ENCODE results near the gene TSPAN32. TPM values are rescaled to one million over a fixed set of nuclear protein-coding genes. Genes with fewer than 3 reads are reported as not detected.
"Not testable (repeated sequence)": the region's sequence is repeated elsewhere in the genome, so short reads cannot be mapped to it uniquely, and the experiment has no call there.

TSPAN32 gene
- total RNA-seq, 2 donors from 2014 or later = 8.1 to 14.8 TPM

DNA sequence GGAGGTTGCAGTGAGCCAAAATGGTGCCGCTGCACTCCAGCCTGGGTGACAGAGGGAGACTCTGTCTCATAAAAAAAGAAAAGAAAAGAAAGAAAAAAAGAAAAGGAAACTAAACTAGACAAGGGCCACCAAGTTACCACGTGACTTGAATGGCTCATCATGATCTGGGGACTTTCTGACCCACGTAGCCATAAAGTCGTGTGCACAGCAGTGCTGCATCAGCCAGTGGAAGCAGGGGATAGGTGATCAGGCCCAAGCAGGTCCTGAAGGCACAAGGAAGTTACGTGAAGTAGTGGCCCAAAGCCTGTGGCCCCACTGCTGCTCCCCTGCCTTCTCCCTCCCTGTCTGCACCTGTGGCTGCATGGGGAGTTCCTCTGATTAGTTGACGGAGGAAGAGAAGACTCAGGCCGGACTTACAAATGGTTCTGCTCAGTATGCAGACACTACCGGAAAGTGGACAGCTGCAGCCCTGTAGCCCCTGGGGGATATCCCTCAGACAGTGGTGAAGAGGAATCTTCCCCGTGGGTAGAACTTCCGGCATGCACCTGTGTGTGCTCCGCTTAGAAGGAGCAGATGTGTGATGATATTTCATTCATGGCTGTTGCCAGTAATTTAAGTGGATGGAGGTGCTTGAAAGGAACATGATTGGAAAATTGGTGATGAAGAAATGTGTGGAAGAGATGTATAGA is 57.1 kb downstream of the TSPAN32 start:
- H3K36me3 Mint-ChIP-seq (ENCODE audit: low read depth) = no peaks in the 10 kb centered on the region
- no peak overlapping the region for H3K4me3 Mint-ChIP-seq
- ATAC-seq (replicated peaks) = no peak
- H3K27me3 Mint-ChIP-seq = no peaks in the 10 kb centered on the region
- H3K9me3 Mint-ChIP-seq = no peaks in the 10 kb centered on the region
- no peak overlapping the region for H3K27ac Mint-ChIP-seq
- peaks cover 7% of the 10 kb centered on the region for H3K4me1 Mint-ChIP-seq

DNA sequence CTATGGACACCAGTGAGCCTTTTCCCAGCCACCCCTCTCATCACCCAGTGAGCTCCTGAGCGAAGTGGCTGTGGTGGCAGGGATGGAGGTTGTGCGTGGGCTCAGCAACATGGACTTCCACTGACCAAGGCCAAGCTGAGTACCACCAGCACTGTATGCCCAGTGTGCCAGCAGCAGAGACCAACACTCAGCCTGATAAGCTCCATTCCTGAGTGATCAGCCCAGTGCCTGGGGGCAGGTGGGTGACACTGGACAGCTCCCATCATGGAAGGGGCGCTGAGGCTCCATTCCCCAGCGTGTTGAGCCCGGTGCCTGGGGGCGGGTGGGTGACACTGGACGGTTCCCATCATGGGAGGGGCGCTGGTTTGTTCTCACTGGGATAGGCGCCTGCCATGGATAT is 57.7 kb downstream of the TSPAN32 start:
- H3K4me3 Mint-ChIP-seq = no peak overlapping the region
- no peaks in the 10 kb centered on the region for H3K36me3 Mint-ChIP-seq (ENCODE audit: low read depth)
- H3K27ac Mint-ChIP-seq = no peak overlapping the region
- H3K4me1 Mint-ChIP-seq = peaks cover 7% of the 10 kb centered on the region
- no peaks in the 10 kb centered on the region for H3K27me3 Mint-ChIP-seq
- no peak for ATAC-seq (replicated peaks)
- H3K9me3 Mint-ChIP-seq = no peaks in the 10 kb centered on the region

DNA sequence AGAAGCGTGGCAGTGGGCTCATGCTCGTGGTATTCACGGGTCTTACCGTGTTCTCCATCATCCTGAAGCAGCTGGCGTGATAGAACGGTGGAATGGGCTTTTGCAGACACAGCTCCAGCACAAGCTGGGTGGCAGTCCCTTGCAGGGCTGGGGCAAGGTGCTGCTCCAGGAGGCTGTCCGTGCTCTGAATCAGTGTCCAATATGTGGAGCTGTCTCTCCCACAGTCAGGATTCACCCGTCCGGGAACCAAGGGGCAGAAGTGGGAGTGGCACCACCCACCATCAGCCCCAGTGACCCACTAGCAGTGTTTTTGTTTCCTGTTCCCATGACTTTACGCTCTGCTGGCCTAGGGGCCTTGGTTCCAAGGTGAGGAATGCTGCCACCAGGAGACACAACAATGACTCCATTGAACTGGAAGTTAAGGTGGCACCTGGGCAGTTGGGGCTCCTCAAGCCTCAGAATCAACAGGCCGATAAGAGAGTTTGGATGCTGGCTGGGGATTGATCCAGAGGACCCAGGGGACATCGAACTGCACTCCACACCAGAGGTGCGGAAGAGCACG is 58.3 kb downstream of the TSPAN32 start:
- no peak overlapping the region for H3K4me3 Mint-ChIP-seq
- no peak for ATAC-seq (replicated peaks)
- no peaks in the 10 kb centered on the region for H3K36me3 Mint-ChIP-seq (ENCODE audit: low read depth)
- H3K27ac Mint-ChIP-seq = no peak overlapping the region
- H3K4me1 Mint-ChIP-seq = peaks cover 7% of the 10 kb centered on the region
- no peaks in the 10 kb centered on the region for H3K9me3 Mint-ChIP-seq
- H3K27me3 Mint-ChIP-seq = no peaks in the 10 kb centered on the region

DNA sequence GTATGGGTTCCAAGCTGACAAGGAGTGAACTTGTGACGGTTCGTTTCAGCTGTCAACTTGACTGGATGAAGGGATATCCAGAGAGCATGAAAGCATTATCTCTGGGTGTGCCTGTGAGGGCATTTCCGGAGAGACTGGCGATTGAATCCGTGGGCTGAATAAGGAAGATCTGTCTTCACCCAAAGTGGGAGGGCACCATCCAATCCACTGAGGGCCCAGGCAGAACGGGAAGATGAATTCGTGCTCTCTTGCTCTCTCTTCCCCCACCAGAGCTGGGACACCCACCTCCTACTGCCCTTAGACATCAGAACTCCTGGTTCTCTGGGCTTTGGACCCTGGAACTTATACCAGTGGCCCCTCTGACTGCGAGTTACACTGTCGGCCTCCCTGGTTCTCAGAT is 59.8 kb downstream of the TSPAN32 start:
- ATAC-seq (replicated peaks) = no peak
- Mint-ChIP-seq H3K4me3 (no peak overlapping the region), H3K27ac (peak overlapping the region; percentile 39), H3K27me3 (no peaks in the 10 kb centered on the region), H3K4me1 (peaks cover 7% of the 10 kb centered on the region), H3K9me3 (no peaks in the 10 kb centered on the region), H3K36me3 (ENCODE audit: low read depth) (no peaks in the 10 kb centered on the region)

DNA sequence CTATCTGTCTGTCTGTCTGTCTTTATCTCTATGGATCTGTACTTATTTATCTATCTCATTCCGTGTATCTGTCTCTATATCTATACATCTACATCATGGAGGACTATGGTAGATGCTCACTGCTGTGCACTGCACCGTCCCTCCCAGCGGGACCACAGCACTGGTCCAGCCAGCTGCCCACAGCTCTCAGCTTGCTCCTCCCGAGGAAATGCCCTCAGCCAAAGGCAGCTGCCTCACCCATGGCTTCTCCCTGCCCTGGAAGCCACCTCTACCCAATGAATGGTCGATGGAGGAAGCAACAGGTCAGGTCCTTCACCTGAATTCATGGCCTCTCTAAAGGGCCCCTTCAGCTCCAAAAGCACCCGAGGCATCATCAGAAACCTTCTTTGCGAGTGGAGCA is 60.6 kb downstream of the TSPAN32 start:
- Mint-ChIP-seq H3K9me3 (no peaks in the 10 kb centered on the region), H3K36me3 (ENCODE audit: low read depth) (no peaks in the 10 kb centered on the region), H3K27ac (peak overlapping the region; percentile 39), H3K4me1 (peaks cover 7% of the 10 kb centered on the region), H3K27me3 (no peaks in the 10 kb centered on the region), H3K4me3 (no peak overlapping the region)
- ATAC-seq (replicated peaks) = no peak

DNA sequence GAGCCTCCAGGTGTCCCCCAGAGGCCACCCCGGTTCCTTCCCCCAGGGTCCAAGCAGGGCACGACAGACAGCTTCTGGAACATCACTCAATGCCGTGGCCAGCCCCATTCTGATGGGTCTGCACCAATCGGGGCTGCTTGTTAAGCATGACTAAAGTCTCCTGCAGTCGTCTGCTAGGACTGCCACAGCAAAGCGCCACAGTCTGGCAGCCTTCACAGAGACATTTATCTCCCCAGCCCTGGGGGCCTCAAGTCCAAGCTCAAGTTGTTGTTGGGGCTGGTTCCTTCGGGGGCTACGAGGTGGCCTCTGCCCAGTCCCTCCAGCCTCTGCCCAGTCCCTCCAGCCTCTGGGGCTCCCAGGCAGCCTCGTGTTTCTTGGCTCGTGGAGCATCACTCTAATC is 61.3 kb downstream of the TSPAN32 start:
- peaks cover 7% of the 10 kb centered on the region for H3K4me1 Mint-ChIP-seq
- ATAC-seq (replicated peaks) = no peak
- H3K36me3 Mint-ChIP-seq (ENCODE audit: low read depth) = no peaks in the 10 kb centered on the region
- H3K4me3 Mint-ChIP-seq = no peak overlapping the region
- no peak overlapping the region for H3K27ac Mint-ChIP-seq
- no peaks in the 10 kb centered on the region for H3K27me3 Mint-ChIP-seq
- no peaks in the 10 kb centered on the region for H3K9me3 Mint-ChIP-seq

DNA sequence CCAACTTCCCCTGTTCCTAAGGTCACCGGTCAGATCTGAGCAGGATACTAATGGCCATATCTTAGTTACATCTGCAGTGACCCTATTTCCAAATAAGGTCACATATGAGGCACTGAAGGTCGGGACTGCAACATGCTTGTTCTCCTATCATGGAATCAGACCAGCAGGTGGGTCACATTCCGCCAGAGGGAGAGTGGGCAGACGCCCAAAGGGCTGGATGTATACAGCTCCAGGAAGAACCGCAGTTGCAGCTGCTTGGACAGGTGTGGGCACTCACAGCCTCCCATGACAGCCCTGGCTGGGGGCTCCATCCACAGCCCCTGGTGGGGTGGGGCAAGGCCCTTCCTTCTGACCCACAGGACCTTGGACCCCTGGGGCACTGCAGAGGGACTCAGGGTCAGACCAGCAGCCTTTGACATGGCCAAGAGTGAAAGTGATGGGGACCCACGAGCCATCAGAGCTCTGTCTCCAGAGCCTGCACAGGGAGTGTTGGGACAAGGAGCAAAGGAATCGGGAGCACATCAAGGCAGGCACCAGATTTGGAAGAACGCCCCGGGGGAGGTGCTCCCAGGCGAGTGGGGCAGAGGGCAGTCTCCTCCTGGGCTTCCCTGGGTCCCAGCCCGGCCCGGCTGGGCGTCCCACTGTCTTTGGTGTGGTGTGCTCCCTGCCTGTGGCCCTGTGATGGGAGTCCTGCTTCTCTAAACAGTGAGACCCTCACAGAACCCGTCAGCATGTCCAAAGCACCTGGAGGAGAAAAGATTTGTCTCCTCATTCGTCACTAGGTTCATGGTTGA is 62.0 kb downstream of the TSPAN32 start:
- no peak for ATAC-seq (replicated peaks)
- Mint-ChIP-seq H3K4me1 (peaks cover 7% of the 10 kb centered on the region), H3K4me3 (no peak overlapping the region), H3K9me3 (no peaks in the 10 kb centered on the region), H3K27ac (no peak overlapping the region), H3K36me3 (ENCODE audit: low read depth) (no peaks in the 10 kb centered on the region), H3K27me3 (no peaks in the 10 kb centered on the region)

DNA sequence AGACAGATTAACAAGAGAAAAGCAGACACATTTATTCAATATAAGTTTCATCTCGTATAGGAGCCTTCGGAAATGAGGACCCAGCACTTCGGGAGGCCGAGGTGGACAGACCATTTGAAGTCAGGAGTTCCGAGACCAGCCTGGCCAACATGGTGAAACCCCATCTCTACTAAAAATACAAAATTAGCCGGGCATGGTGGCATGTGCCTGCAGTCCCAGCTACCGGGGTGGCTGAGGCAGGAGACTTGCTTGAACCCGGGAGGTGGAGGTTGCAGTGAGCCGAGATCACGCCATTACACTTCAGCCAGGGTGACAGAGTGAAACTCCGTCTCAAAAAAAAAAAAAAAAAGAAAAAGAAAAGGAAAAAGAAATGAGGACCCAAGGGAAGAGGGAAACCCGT is 62.6 kb downstream of the TSPAN32 start:
- not testable (repeated sequence) for H3K27ac Mint-ChIP-seq

DNA sequence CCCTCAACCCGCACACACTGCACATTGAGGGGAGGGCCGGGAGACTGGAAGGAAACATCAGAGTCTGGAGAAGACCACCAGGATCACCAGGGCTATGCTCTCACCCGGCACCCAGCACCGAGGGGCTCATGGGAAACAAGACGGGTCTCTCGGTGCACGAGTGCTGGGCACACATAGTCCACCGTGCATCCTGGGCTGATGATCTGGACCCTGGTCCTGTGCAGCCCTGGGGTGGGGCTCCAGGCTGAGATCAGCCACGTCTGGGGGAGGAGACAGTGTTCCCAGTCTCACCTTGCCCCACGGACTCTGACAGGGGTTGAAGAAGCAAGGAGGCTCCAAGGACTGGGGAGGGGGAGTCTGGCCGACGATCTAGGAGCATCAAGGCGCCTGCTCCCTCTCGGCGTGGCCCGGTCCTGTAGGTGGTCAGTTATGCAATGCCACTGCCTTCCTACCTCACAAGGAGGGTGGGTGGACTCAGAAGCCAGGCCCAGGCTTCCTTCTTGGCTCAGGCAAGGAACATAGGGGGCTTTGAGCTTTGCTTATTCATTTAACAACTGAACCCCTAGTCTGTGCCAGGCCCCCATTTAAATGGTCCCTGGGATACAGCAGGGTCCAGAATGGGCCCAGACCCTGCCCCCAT is 63.9 kb downstream of the TSPAN32 start:
- H3K36me3 Mint-ChIP-seq (ENCODE audit: low read depth) = no peaks in the 10 kb centered on the region
- H3K27ac Mint-ChIP-seq = no peak overlapping the region
- no peak for ATAC-seq (replicated peaks)
- H3K4me1 Mint-ChIP-seq = peaks cover 7% of the 10 kb centered on the region
- no peaks in the 10 kb centered on the region for H3K27me3 Mint-ChIP-seq
- no peak overlapping the region for H3K4me3 Mint-ChIP-seq
- no peaks in the 10 kb centered on the region for H3K9me3 Mint-ChIP-seq

More for the DNA sequence above, 62.6 kb downstream of the TSPAN32 start:
- H3K9me3 Mint-ChIP-seq; H3K27me3 Mint-ChIP-seq; H3K4me3 Mint-ChIP-seq; ATAC-seq (replicated peaks); H3K36me3 Mint-ChIP-seq (ENCODE audit: low read depth); H3K4me1 Mint-ChIP-seq: not testable (repeated sequence)

DNA sequence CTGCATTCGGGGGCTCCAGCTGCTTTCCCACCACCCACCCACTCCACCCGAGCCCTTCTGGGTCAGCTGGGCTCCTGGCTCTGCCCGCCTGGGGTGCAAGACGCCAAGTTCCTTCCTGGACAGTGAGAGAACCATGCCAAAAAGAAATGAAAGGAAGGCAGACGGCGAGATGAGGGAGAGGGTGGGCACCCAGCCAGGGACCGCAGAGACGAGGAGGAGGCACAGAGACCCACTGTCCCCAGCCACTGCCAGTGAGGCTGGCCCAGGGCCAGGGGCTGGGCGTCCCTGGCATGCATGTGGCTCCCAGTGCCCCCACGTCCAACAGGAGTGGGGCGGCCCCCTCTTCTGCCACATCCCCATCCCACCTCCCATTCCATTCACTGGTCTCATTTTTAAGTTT is 64.5 kb downstream of the TSPAN32 start:
- Mint-ChIP-seq H3K4me1 (peaks cover 7% of the 10 kb centered on the region), H3K27ac (no peak overlapping the region), H3K9me3 (no peaks in the 10 kb centered on the region), H3K27me3 (no peaks in the 10 kb centered on the region), H3K36me3 (ENCODE audit: low read depth) (no peaks in the 10 kb centered on the region), H3K4me3 (no peak overlapping the region)
- no peak for ATAC-seq (replicated peaks)

DNA sequence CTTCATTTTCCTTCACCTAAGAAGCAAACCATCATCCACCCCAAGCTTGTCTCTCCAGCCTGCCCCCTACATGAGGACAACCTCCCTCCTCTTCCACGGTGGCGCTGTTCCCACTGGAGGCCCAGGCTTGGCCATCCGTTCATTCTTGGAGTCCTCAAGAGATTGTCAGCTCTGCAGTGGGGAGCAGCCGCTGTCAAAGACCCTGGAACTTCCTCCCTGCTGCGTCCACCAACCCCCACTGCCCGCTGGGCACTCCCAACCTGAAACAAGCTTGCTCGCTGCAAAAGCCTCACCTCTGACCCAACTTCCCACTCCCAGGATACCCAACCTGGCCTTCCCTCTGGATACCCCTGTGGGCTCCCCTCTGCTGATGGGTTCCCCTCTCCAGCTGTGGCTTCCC is 64.9 kb downstream of the TSPAN32 start:
- no peak overlapping the region for H3K27ac Mint-ChIP-seq
- H3K4me3 Mint-ChIP-seq = no peak overlapping the region
- peaks cover 7% of the 10 kb centered on the region for H3K4me1 Mint-ChIP-seq

DNA sequence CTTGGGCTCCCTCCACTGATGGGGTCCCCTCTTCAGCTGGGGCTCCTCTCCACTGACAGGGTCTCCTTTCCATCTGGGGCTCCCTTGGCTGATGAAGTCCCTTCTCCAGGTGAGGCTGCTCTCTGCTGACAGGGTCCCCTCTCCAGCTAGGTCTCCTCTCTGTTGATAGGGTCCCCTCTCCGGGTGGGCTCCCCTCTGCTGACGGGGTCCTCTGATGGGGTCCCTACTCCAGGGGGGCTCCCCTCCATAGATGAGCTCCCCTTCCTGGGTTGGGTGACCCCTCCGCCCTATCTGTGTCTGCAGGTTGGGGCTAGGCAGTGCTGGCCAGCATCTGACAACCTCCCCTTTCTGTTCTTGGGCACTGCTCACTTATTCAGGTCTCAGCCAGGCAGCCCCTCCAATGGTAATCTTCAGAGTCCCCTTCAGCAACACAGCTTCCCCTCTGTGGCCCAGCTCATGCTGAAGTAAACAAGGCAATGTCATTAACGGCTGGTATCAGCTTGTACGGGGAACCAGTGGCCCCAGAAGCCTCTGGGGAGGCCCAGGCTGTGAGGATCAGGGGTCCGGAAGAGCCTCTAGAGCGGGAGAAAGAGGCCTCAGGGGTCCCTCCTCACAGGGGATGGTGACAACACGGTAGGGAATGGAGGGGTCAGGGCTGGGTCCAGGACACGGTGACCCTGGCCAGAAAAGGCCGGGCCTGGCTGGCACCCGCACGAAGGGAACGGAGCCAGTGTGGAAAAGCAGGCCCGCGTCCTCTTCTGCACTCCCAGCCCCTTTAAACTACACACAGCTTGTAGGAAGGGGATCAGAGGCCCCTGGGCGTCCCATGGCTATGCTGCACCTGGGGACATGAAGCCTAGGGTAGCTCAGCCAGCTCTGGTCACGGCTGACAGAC is 65.7 kb downstream of the TSPAN32 start:
- H3K36me3 Mint-ChIP-seq (ENCODE audit: low read depth) = no peaks in the 10 kb centered on the region
- H3K4me3 Mint-ChIP-seq = no peak overlapping the region
- ATAC-seq (replicated peaks) = no peak
- H3K27me3 Mint-ChIP-seq = no peaks in the 10 kb centered on the region
- H3K9me3 Mint-ChIP-seq = no peaks in the 10 kb centered on the region
- peaks cover under 1% of the 10 kb centered on the region for H3K4me1 Mint-ChIP-seq
- H3K27ac Mint-ChIP-seq = no peak overlapping the region

More for the DNA sequence above, 64.9 kb downstream of the TSPAN32 start:
- H3K36me3 Mint-ChIP-seq (ENCODE audit: low read depth) = no peaks in the 10 kb centered on the region
- no peaks in the 10 kb centered on the region for H3K27me3 Mint-ChIP-seq
- no peaks in the 10 kb centered on the region for H3K9me3 Mint-ChIP-seq
- no peak for ATAC-seq (replicated peaks)

All from activated T-helper 17 cell treated with anti-CD3 and anti-CD28 coated beads, Interleukin-2, amount 50 U/mL, for 72 hours (primary cell).